C4-2B (cell line): Measurements from ENCODE around the gene SCG2.

Experiments
- H3K27ac ChIP-seq: fragments of 450-650 bp; 2 replicates; pipeline ENCODE4 v1.5.1; 2017
- CTCF ChIP-seq: fragments of 450-650 bp; conservative IDR thresholded peaks from 2 replicates; pipeline ENCODE4 v1.5.1; 2017; ENCODE audit warnings: mild to moderate bottlenecking
- ZFX ChIP-seq: fragments of 450-650 bp; IDR thresholded peaks from 2 replicates; pipeline ENCODE4 v1.6.1; 2017

Gene SCG2

DNA sequence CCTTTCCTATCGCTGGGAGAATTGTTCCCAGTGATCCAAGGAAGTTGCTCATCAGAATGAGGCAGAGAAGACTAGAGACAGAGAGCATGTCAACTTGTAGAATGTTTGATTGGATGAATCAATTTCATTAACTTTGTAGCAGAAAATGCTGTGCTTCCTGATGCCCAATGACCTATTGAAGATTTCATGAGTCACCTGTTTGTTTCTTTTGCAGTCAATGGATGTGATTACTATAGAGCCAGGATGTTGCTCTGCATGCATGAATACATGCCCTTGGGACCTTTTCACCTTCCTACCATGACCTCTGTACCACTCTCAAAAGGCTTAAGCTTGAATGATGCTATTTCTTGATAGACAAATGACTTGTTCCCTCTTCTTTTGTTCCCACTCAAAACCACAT lies 23.3 kb downstream of the SCG2 start:
- TF ChIP-seq ZFX (no peak), CTCF (no peak)
- H3K27ac ChIP-seq = no peak overlapping the region

- no peak overlapping the region for H3K27ac ChIP-seq
- no peak for TF ChIP-seq CTCF
- TF ChIP-seq ZFX = no peak
Measured at GRCh38 chr2:223576873-223577272, 25.3 kb downstream of the SCG2 start.

GRCh38 chr2:223570784-223571183 lies 31.4 kb downstream of the SCG2 start:
- TF ChIP-seq ZFX (no peak), CTCF (no peak)
- no peak overlapping the region for H3K27ac ChIP-seq

- H3K27ac ChIP-seq = no peak overlapping the region
- no peak for TF ChIP-seq ZFX
- TF ChIP-seq CTCF = no peak
Measured at GRCh38 chr2:223566396-223566795, 35.8 kb downstream of the SCG2 start.

GRCh38 chr2:223563462-223563861 lies 38.7 kb downstream of the SCG2 start:
- no peak for TF ChIP-seq ZFX
- TF ChIP-seq CTCF = no peak
- H3K27ac ChIP-seq = no peak overlapping the region

DNA sequence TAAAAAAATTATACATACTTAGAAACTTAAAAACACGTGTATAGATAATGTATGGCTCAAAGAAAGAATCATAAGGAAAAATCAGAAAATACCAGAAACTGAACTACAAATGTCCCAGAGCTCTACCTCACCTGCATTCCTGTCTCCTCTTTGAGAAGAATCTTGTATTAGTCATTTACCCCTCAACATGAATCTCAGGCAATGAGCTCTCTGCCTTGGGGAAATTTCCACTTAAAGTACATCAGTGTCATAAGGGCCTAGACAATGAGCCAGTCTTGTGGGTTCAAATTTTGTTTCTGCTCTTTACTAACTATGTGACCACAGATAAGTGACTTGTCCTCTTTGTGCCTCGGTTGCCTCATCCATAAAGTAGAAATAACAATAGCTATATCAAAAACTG lies 40.1 kb downstream of the SCG2 start:
- no peak overlapping the region for H3K27ac ChIP-seq
- TF ChIP-seq ZFX = no peak
- TF ChIP-seq CTCF = no peak

- no peak for TF ChIP-seq CTCF
- TF ChIP-seq ZFX = no peak
- no peak overlapping the region for H3K27ac ChIP-seq
Measured at GRCh38 chr2:223560749-223561435, 41.3 kb downstream of the SCG2 start.
